ENCODE results near the gene HS3ST3A1.
"Not testable (repeated sequence)": the region's sequence is repeated elsewhere in the genome, so short reads cannot be mapped to it uniquely, and the experiment has no call there.

HS3ST3A1 gene

DNA sequence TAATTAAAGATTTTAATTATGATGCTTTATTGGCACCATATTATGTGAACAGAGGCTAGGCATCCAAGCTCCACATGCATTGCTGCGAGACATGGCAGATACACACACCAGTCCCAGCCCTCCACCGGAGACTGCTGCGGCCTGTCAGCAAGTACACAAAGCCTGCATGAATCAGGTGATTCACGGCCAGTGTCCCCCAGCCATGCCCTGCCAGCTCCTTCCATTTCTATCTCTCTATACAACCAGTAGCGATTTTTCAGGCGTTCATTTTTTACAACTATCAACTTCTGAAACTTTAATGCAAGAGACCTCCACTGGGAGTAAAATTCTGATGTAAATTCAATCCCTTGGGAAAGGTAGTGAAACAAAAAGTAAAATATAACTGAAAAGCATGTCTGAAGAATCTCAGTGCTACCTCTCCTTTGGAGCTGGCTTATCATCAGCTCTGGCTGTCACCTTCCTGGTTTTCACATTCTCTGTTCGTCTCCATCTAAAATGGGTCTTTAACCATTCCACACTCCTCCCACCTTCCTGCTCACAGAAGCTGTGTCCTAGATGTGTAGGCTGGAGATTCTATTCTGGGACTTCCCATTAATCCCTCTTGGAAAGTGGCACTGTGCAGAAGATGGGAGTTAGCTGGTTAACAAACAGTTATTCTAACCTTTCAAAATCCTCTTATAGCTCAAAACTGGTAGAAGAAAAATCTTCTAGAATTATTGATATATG is 32.2 kb downstream of the HS3ST3A1 start:
- no peak for DNase-seq

DNA sequence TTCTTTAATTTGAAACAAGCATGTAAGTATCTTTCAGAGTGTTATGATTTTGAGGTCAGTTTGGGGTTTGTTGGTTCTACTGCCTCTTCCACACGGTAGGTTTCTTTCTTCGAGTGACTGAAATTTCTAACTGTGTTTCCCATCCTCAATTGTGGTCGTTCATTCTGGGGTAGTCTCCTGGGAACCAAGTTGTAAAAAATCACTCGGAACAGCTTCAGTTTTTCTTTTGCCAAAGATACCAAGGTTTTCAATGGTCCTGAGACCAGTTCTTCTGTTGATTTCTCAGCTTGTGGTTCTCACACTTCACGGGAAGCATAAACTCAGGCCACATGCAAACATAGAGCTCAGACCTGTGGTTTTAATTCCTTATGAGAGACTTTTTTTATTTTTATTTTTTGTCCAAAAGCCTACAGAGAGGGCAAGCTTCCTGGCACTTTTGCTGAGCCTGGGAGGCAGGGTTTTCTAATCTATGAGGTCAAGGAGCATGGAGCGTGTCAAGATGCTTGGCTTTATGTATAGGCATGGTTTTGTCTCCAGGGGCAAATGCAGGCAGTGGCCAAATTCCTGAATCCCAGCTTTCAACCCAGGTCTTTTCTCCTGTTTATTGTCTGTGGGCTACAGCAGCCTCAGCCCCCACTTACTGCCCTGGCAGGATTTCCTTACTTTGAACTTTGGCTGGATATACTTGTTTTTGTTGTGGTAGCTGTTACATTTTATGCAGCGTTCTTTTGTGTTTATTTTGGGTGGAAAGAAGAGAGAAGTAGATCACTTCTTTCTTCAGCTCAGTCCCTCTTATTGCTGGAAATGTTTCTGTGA is 32.9 kb downstream of the HS3ST3A1 start:
- no peak for DNase-seq

DNA sequence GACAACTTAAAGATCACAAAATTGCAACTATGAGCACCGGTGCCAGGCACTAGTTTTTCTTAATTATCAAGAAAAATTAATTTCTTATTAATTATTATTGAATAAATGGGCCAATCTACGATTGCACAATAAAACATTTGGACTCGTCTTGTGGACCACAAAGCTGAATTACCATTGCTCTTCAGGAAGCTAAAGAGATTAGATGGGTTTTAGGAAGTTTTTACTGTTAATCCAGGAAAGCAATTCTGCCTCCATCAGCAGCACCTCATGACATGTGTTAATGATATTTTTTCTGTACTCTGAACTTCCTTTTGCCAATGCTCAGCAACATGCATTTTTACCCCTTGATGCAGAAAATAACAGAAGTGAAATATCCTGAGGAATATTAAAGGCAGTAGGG is 37.9 kb downstream of the HS3ST3A1 start:
- DNase-seq: no peak

DNA sequence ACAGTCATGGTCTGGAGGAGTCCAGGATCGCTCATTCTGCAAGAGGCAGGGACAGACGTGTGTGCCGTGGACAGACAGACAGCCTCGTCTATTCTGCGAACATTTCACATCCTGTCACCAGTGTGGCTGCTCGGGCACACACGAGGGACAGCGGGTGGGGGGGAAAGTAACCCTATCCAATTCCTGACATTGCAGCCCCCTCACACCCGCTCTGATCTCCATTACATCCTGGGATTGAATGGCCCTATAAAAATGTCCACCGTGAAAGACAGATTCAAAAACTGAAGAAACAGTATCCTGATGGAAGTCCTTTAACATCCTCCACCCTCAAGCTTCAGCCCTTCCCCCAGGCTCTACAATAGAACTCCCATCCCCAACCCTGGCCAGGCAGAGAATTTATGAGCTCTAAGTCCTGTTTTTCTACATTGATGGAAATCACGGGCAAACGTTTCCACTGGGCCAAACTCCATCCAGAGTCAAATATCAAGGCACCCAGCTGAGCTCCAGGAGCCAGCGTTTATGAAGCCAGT is 39.4 kb downstream of the HS3ST3A1 start:
- no peak for DNase-seq

DNA sequence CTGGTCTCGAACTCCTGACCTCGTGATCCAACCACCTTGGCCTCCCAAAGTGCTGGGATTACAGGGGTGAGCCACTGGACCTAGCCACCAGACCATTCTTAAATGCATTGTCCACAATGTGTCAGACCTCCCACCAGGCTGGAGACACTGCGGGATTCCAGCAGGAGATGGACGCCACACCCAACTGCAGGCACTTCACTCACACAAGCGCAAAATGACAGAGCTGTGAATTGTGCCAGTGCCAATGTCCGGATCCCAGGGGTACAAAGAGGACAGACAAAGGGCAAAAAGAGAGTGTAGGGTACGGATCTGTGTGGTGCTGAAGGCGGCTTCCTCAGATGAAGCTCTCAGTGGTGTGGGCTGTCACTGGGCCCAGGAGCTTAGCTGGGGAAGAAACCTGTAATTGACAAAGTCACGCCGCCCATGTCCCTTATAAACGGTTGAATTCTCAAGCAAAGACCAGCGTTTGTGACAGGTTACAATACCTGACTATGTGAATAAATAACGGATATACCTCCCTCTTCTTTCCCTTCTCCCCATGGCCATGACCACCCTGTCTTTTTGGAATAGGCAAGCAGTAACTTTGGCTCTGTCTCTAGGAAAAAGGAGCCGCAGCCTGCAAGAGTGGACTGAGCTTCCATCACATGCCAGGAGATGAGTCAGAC is 40.0 kb downstream of the HS3ST3A1 start:
- DNase-seq: no peak

DNA sequence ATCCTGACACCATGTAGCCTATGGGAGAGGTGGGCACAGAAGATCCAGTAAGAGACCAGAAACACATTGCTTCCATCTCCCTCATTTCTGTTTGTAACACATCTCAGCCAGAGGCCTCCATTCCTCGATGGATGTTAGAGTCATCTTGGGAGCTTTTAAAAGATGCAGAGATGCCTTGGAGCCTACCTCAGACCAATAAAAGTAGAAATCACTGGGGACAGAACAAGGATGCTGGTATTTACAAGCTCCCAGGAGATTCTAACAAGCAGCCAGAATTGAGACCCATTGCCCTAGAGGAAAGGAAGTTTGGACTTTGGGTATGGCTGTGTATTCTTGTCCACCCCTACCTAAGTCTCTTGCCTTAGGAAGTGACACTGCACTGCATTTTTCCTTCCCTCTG is 40.8 kb downstream of the HS3ST3A1 start:
- DNase-seq: no peak

- DNase-seq: no peak
Measured at GRCh38 chr17:13558588-13558987, 43.1 kb downstream of the HS3ST3A1 start.

DNA sequence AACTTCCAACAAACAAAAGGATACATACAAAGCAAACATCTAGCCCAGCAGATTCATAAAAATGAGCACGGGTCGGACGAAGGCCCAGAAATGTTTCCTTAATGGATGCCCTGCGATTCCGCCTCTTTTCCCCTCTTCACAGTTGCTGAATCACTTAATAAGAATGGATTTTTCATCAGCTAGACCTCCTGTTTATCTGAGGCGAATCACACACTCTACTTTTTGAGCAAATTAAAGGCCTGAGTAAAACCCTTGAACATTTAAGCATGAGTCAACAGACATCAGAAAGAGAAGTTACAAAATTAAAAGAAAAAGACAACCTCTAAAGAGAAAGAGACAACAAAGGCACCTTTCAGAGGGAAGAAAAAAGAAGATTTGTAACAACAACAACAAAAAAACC is 44.7 kb downstream of the HS3ST3A1 start:
- no peak for DNase-seq

DNA sequence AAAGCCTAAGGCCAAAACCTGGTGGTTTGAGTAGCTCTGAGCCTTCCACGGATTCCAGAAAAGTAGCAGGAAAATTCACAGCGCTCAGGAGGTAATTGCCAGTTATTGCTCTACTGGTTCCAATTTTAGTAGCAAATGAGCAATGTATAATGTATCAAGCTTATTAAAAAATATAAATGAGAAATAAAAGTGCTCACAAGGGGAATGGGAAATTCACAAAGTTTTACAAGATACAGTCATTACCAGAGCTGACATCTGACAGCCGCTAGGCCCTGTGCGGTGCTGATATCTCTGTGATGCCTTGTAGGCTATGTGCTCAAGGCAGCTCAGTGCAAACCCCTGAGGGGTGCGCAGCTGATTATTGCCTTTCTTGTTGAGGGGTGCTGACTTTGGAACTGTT is 47.5 kb downstream of the HS3ST3A1 start:
- no peak for DNase-seq

GRCh38 chr17:13550291-13550690 is 51.4 kb downstream of the HS3ST3A1 start:
- no peak for DNase-seq

GRCh38 chr17:13548576-13548975 is 53.2 kb downstream of the HS3ST3A1 start:
- not testable (repeated sequence) for DNase-seq

DNA sequence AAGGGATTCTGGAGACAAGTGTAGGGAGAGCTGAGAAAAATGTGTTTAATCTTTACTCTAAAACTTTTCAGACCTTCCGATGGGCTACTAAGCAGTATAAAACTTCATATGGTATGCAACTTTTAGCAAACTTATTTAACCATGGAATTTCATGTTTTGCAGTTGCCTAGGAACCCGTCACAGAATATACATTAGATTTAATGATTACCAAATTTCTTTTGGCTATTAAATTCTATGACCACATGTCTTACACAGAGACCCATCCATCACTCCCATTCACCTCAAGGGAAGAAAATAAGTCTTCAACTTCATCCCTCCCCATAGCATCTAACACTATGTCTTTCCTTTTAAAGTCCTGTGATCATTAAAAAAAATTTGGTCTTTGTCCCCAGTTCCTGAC is 54.9 kb downstream of the HS3ST3A1 start:
- DNase-seq: no peak

DNA sequence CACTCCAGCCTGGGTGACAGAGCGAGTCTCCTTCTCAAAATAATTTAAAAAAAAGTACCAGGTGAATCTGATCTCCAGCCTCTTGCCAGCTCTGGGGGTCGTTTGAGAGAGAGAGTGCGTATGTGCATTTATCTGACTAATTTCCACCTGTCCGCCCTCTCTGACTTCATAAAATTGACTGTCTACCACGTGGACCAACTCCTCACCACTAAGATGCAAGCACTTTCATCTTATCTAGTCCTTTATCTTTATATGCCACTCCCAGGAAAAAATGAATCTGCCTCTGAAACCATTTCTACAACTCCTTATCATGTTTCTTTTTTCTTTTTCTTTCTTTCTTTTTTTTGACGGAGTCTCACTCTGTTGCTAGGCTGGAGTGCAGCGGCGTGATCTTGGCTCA is 55.8 kb downstream of the HS3ST3A1 start:
- DNase-seq: no peak

DNA sequence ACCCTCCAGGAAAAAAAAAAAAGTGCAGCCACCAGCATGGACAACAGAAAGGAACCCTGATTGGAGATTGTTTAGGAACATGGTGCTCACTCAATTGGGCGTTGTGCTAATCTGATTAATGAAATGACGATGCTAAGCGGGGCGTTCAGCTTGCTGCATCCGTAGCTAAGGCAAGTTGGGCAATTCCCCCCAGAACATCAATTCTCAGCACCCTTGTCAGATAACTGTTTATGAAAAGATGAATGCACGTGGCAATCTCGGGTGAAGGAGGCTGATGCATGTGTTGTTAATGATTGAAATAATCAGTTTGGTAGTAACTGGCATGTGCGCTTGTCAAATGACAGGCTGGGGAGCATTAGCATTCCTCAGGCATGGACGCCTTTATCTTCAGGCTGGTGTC is 57.0 kb downstream of the HS3ST3A1 start:
- DNase-seq: no peak

GRCh38 chr17:13544292-13544691 is 57.4 kb downstream of the HS3ST3A1 start:
- no peak for DNase-seq

GRCh38 chr17:13542636-13543035 is 59.1 kb downstream of the HS3ST3A1 start:
- DNase-seq: no peak

DNA sequence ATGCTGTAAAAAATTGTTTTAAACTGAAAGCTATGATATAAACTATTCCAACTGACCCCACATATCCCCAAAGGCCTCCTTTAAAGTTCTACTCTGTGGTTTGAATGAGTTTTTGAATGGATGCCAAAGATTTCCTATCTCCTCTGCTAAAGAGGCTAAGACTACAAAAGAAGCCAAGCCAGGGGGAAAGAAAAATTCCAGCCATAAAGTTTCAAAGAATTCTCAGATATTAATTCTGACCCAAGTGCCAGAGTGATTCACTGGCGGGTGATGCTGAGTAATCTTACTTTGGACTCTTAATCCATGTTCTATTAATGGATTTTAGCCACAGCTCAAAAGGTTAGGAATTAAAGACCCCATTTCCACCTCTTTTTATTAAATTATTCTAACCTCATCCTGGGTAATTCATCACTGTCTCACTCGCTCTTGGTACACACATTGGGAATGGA is 60.7 kb downstream of the HS3ST3A1 start:
- no peak for DNase-seq

DNA sequence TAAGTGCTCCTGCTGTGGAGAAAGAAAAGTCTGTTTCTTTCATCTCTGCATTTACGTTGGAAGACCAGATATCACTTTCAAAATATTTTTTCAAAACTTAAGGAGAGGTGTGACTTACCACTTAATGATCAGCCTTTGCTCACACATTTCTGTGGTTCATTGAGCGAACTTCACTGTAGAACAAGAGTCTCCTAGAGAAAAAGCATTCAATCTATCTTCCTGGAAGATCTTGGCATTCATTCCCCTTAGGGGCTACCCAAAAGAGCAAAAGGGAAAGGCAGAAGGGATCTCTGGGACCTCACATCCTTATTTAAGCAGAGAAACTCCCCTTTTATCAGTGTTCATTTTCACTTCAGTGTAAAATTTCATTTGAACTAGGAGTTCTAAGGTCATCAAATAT is 61.2 kb downstream of the HS3ST3A1 start:
- DNase-seq: no peak

DNA sequence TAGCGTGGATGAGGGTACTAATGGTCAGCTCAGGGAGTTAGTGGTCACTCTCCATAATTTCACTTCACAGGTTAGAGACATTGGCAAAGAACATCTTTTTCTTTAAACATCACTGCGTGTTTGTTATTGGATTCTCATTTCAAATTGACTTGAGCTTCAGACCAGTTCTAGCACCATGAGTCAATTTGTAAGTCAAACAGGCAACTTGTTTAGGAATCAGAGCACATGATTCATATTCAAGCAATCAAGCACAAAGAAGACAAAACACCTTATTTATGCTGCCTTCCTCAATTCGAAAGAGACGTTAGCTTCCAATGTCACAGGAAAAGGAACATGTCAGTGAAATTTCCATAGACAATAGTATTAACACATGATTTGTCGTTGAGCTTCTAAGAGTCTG is 62.3 kb downstream of the HS3ST3A1 start:
- no peak for DNase-seq

GRCh38 chr17:13538841-13539411 is 62.8 kb downstream of the HS3ST3A1 start:
- no peak for DNase-seq

GRCh38 chr17:13537871-13538643 is 63.7 kb downstream of the HS3ST3A1 start:
- DNase-seq: no peak

DNA sequence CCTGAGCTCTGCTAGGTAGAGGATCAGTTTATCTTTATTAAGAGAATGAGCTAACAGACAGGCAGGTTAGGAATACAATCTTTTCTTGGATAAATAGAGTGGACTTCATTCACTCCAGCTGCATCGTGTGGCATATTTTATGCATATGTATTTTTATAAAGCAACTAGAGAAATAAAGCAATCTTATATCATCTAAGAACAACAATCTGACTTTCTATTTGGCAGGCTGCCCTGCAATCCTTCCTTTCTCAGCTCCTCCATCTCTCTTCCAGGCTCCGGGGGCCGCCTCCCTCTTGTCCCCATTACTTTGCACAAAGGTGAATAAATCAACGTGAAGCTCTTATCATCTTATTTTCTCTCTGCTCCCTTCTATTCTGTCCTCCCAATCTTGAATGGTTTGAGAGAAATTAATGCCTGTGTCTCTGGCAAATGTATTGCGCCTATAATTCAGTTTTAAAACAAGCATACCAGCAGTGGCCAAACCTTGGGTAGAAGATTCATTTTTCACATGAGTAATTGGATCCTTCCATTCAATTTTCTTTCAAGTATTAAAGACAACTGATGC is 64.5 kb downstream of the HS3ST3A1 start:
- no peak for DNase-seq

Data from CD4-positive, alpha-beta T cell treated with Interleukin-10 for 1 hour (primary cell).